Neural cell (in vitro differentiated cells): ENCODE data around the gene HSBP1L1. TPM values are rescaled to one million over a fixed set of nuclear protein-coding genes. Genes with fewer than 3 reads are reported as not detected.
A peak's percentile ranks its signal among the peaks of the same experiment; 100 is the strongest.

ENCODE experiments used
- H2AFZ ChIP-seq: fragments of 200-600, 300-800 bp; sonication (generic), shearing (Covaris generic); 2 replicates; pipeline ENCODE4 v1.6.0; 2014; ENCODE audit warnings: low read depth, mild to moderate bottlenecking, antibody characterized with exemption, low read length, moderate library complexity
- H3F3A ChIP-seq: fragments of 200-600 bp; shearing (Covaris generic); 2 replicates; pipeline ENCODE4 v1.6.1; 2016; ENCODE audit warnings: mild to moderate bottlenecking, moderate library complexity, mixed read lengths, antibody characterized with exemption, low read length; ENCODE audit not compliant: insufficient read depth, poor library complexity, severe bottlenecking
- H3K27ac ChIP-seq: fragments of 200-600, 300-800 bp; sonication (generic), shearing (Covaris generic); 2 replicates; pipeline ENCODE4 v1.5.1; 2014; ENCODE audit warnings: mild to moderate bottlenecking, low read length, moderate library complexity
- H3K27me3 ChIP-seq: fragments of 300-800, 200-600 bp; sonication (generic), shearing (Covaris generic); 2 replicates; pipeline ENCODE4 v1.6.0; 2014; ENCODE audit warnings: mild to moderate bottlenecking, low read depth, low read length, moderate library complexity; ENCODE audit not compliant: insufficient read depth
- H3K36me3 ChIP-seq: fragments of 300-800, 200-600 bp; sonication (generic), shearing (Covaris generic); 2 replicates; pipeline ENCODE4 v1.5.1; 2014; ENCODE audit warnings: mild to moderate bottlenecking, antibody characterized with exemption, low read length, moderate library complexity; ENCODE audit not compliant: insufficient read depth
- H3K4me2 ChIP-seq: fragments of 300-800, 200-600 bp; sonication (generic), shearing (Covaris generic); 2 replicates; pipeline ENCODE4 v1.6.0; 2014; ENCODE audit warnings: mild to moderate bottlenecking, low read length
- H3K4me3 ChIP-seq: fragments of 300-800, 200-600 bp; sonication (generic), shearing (Covaris generic); 2 replicates; pipeline ENCODE4 v1.5.1; 2014; ENCODE audit warnings: mild to moderate bottlenecking, low read length, moderate library complexity
- H3K79me2 ChIP-seq: fragments of 200-600 bp; shearing (Covaris generic); replicated peaks from 2 replicates; pipeline ENCODE4 v1.6.0; 2014; ENCODE audit warnings: mild to moderate bottlenecking, low read length, moderate library complexity; ENCODE audit not compliant: insufficient read depth
- H3K9ac ChIP-seq: fragments of 300-800, 200-600 bp; sonication (generic), shearing (Covaris generic); 2 replicates; pipeline ENCODE4 v1.6.1; 2016; ENCODE audit warnings: mild to moderate bottlenecking, low read length, mixed read lengths
- H3K9me2 ChIP-seq: fragments of 200-600 bp; shearing (Covaris generic); 2 replicates; pipeline ENCODE4 v1.6.1; 2016; ENCODE audit warnings: mild to moderate bottlenecking, low read length, mixed read lengths; ENCODE audit not compliant: insufficient read depth
- H3K9me3 ChIP-seq: fragments of 200-600, 300-800 bp; sonication (generic), shearing (Covaris generic); 2 replicates; pipeline ENCODE4 v1.6.1; 2016; ENCODE audit warnings: mild to moderate bottlenecking, mixed run types, low read length, moderate library complexity, mixed read lengths
- H4K20me1 ChIP-seq: fragments of 200-600 bp; shearing (Covaris generic); 2 replicates; pipeline ENCODE4 v1.6.1; 2016; ENCODE audit warnings: mild to moderate bottlenecking, mixed run types; ENCODE audit not compliant: insufficient read depth
- EP300 ChIP-seq: fragments of 450-650 bp; conservative IDR thresholded peaks from 2 replicates; pipeline ENCODE4 v1.6.1; 2014; ENCODE audit warnings: antibody characterized with exemption, mild to moderate bottlenecking, moderate library complexity; ENCODE audit not compliant: poor library complexity, severe bottlenecking
- EZH2 ChIP-seq: fragments of 200-600, 300-800 bp; shearing (Covaris generic), sonication (generic); IDR thresholded peaks from 2 replicates; pipeline ENCODE4 v1.6.1; 2014; ENCODE audit warnings: antibody characterized with exemption, low read length, borderline replicate concordance, mild to moderate bottlenecking; ENCODE audit not compliant: insufficient read depth, poor library complexity, severe bottlenecking
- MXI1 ChIP-seq: fragments of 450-650 bp; conservative IDR thresholded peaks from 2 replicates; pipeline ENCODE4 v1.6.1; 2014; ENCODE audit warnings: antibody characterized with exemption, mild to moderate bottlenecking; ENCODE audit not compliant: poor library complexity, severe bottlenecking
- POLR2AphosphoS5 ChIP-seq: IDR thresholded peaks from 2 replicates; pipeline ENCODE4 v1.6.1; 2012
- RAD21 ChIP-seq: fragments of 450-650 bp; conservative IDR thresholded peaks from 2 replicates; pipeline ENCODE4 v1.6.1; 2014; ENCODE audit warnings: antibody characterized with exemption, mild to moderate bottlenecking, moderate library complexity
- SMC3 ChIP-seq: fragments of 450-650 bp; conservative IDR thresholded peaks from 2 replicates; pipeline ENCODE4 v1.6.1; 2014; ENCODE audit warnings: antibody characterized with exemption, mild to moderate bottlenecking, moderate library complexity; ENCODE audit not compliant: poor library complexity
- TAF1 ChIP-seq: IDR thresholded peaks from 2 replicates; pipeline ENCODE4 v1.6.1; 2012; ENCODE audit warnings: low read depth
- polyA plus RNA-seq: library from polyadenylated mRNA; depleted of rRNA; stranded (reverse); fragments of >200 nt; gene quantifications from 2 replicates; pipeline ENCODE4 v1.2.3, GENCODE V29; 2014
- TF ChIP-seq, protein P1 (sequence below): fragments of 450-650 bp; IDR thresholded peaks from 2 replicates; pipeline ENCODE4 v1.5.1; 2014; ENCODE audit warnings: antibody characterized with exemption, mild to moderate bottlenecking, moderate library complexity; ENCODE audit not compliant: poor library complexity, severe bottlenecking
- TF ChIP-seq, protein P2 (sequence below): IDR thresholded peaks from 2 replicates; pipeline ENCODE4 v1.6.1; 2012; ENCODE audit warnings: borderline replicate concordance

Gene HSBP1L1
- polyA plus RNA-seq, 1 donor from 2014 or later = 0.84 TPM

DNA sequence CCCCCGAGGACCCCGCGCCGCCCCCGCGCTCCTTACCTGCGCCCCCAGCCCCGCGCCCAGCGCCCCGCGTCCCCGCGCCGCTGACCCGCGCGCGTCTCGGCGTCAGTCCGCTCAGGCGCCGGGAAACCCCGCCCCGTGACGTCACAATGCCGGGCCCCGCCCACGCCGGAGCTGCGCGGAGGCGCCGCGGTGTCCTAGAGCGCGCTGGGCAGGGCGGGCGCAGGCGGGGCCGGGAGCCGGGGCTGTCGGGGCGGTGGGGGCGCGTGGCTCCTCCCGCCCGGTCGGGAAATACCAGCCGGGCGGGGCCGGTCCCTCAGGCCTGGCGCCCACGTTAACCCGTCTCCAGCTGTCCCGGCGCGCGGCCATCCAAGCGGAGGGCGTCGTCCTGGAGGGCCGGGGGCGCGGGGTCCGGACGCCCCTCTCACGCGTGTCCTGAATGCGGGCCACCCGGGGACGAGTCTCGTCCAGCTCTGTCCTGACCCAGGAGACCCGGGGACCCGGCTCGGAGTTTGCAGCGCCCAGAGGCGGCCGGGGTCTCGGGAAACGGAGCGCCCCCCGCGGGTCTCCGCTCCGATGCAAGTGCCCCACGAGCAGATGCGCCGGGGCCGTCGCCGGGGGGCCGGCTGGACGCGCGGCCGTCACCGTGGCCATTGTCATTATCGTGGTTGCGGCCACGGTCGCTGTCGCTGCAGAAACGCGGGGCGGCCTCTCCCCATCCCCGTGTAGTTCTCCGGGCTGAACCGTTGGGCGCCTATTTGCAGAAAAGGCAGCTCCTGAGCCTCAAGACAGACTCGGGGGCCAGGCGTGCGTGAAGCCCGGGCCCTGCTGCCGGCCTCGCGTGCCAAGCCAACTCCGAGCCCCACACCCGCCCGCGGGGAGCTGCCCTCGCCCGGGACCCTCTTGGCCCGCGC is 12.6 kb upstream of the HSBP1L1 start, which contains the start of gene SLC66A2:
SLC66A2 (minus strand) TSS at position 109 of the 911 bp plus-strand sequence. CDS start 727 bp downstream, outside the sequence.
- H3F3A ChIP-seq = no peaks in the 10 kb centered on the region
- no peaks in the 10 kb centered on the region for H3K36me3 ChIP-seq
- peaks cover 28% of the 10 kb centered on the region for H3K79me2 ChIP-seq
- H4K20me1 ChIP-seq = peaks cover 4% of the 10 kb centered on the region
- peak within 1 kb of the TSS; percentile 85 for H2AFZ ChIP-seq
- peak within 1 kb of the TSS; percentile 85 for H3K9ac ChIP-seq
- peak within 1 kb of the TSS; percentile 84 for H3K4me2 ChIP-seq
- H3K9me3 ChIP-seq = no peaks in the 10 kb centered on the region
- peak within 1 kb of the TSS; percentile 93 for H3K4me3 ChIP-seq
- TF ChIP-seq MXI1 (peak; percentile 53), POLR2AphosphoS5 (peak; percentile 71), RAD21 (no peak), EZH2 (no peak), EP300 (peak; percentile 12)
- TF ChIP-seq, protein P1, sequence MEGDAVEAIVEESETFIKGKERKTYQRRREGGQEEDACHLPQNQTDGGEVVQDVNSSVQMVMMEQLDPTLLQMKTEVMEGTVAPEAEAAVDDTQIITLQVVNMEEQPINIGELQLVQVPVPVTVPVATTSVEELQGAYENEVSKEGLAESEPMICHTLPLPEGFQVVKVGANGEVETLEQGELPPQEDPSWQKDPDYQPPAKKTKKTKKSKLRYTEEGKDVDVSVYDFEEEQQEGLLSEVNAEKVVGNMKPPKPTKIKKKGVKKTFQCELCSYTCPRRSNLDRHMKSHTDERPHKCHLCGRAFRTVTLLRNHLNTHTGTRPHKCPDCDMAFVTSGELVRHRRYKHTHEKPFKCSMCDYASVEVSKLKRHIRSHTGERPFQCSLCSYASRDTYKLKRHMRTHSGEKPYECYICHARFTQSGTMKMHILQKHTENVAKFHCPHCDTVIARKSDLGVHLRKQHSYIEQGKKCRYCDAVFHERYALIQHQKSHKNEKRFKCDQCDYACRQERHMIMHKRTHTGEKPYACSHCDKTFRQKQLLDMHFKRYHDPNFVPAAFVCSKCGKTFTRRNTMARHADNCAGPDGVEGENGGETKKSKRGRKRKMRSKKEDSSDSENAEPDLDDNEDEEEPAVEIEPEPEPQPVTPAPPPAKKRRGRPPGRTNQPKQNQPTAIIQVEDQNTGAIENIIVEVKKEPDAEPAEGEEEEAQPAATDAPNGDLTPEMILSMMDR = peak; percentile 57
- no peaks in the 10 kb centered on the region for H3K9me2 ChIP-seq
- peak within 1 kb of the TSS; percentile 53 for H3K27ac ChIP-seq
- H3K27me3 ChIP-seq = no peaks in the 10 kb centered on the region

DNA sequence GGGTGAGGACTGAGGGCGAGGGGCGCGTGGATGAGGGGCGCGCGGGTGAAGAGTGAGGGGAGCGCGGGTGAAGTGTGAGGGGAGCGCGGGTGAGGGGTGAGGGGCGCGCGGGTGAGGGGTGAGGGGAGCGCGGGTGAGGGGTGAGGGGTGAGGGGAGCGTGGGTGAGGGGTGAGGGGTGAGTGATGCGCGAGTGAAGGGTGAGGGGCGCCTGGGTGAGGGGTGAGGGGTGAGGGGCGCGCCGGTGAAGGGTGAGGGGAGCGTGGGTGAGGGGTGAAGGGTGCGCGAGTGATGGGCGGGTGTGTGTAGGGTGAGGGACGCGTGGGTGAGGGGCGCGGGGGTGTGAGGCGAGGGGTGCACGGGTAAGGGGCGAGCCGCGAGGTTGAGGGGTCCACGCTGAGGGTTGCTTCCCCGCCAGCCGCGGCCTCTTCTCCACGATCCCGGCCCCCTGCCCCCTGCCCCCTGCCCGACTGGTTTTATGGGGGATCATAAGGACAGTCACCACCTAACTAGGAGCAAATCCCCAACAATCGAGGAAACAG is 11.9 kb upstream of the HSBP1L1 start:
- Histone ChIP-seq H3K27ac (peak overlapping the region; percentile 53), H3K27me3 (no peaks in the 10 kb centered on the region), H3K9me2 (no peaks in the 10 kb centered on the region), H3K9me3 (no peaks in the 10 kb centered on the region), H3K4me2 (peak overlapping the region; percentile 70), H3K36me3 (no peaks in the 10 kb centered on the region), H2AFZ (peak overlapping the region; percentile 85), H3K79me2 (peaks cover 24% of the 10 kb centered on the region), H3F3A (no peaks in the 10 kb centered on the region), H3K4me3 (peak overlapping the region; percentile 93), H4K20me1 (peaks cover 4% of the 10 kb centered on the region), H3K9ac (peak overlapping the region; percentile 85)
- TF ChIP-seq, protein P2, sequence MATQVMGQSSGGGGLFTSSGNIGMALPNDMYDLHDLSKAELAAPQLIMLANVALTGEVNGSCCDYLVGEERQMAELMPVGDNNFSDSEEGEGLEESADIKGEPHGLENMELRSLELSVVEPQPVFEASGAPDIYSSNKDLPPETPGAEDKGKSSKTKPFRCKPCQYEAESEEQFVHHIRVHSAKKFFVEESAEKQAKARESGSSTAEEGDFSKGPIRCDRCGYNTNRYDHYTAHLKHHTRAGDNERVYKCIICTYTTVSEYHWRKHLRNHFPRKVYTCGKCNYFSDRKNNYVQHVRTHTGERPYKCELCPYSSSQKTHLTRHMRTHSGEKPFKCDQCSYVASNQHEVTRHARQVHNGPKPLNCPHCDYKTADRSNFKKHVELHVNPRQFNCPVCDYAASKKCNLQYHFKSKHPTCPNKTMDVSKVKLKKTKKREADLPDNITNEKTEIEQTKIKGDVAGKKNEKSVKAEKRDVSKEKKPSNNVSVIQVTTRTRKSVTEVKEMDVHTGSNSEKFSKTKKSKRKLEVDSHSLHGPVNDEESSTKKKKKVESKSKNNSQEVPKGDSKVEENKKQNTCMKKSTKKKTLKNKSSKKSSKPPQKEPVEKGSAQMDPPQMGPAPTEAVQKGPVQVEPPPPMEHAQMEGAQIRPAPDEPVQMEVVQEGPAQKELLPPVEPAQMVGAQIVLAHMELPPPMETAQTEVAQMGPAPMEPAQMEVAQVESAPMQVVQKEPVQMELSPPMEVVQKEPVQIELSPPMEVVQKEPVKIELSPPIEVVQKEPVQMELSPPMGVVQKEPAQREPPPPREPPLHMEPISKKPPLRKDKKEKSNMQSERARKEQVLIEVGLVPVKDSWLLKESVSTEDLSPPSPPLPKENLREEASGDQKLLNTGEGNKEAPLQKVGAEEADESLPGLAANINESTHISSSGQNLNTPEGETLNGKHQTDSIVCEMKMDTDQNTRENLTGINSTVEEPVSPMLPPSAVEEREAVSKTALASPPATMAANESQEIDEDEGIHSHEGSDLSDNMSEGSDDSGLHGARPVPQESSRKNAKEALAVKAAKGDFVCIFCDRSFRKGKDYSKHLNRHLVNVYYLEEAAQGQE = no peak
- TF ChIP-seq EP300 = no peak
- no peak for TF ChIP-seq SMC3
- TF ChIP-seq RAD21 = no peak
- no peak for TF ChIP-seq MXI1
- TF ChIP-seq, protein P1 = no peak
- TF ChIP-seq TAF1 = no peak
- no peak for TF ChIP-seq EZH2
- no peak for TF ChIP-seq POLR2AphosphoS5
